HG03095 (cell line): ENCODE data around the gene GPR55.
A peak's percentile ranks its signal among the peaks of the same experiment; 100 is the strongest.

Source experiments
- ATAC-seq: cut with Tn5 transposase; IDR thresholded peaks from one replicate; pipeline ENCODE4 v1.9.1; 2021; ENCODE audit warnings: moderate library complexity; ENCODE audit not compliant: unreplicated experiment

GPR55 gene

DNA sequence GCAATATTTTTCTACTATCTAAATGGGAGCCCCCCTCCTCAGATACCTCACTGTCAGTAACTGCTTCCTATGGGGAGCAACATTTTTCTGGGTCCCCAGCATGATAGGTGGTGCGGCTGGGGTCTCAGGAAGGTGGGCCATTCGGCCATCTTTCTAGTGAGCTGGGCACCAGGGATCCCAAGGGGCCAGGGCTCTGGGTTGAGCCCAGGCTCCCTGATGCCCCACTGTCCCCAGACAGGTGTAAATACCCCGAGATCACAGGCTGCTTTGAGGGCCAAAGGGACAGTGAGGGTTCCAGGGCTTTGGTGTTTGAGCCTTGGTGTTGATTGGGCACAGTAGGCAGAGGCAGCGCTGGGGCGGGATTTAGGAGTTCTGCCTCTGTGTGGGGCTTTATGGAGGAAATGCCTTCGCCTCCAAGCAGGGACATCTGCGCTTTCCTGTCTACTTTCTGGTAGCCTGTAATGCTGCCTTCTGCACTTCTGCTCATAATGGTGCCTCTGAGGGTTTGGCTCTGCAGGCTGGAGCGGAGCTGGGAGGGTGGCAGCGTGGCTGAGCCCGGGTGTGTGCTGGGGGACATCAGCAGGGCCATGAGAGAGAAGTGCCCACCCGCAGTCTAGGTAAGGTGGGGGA lies 55.0 kb downstream of the GPR55 start:
- ATAC-seq, result no peak

- no peak for ATAC-seq
Observed at GRCh38 chr2:230868947-230869913, 55.8 kb downstream of the GPR55 start.

GRCh38 chr2:230868161-230868946 lies 56.7 kb downstream of the GPR55 start:
- no peak for ATAC-seq

GRCh38 chr2:230866756-230867523 lies 58.1 kb downstream of the GPR55 start:
- ATAC-seq, result no peak

DNA sequence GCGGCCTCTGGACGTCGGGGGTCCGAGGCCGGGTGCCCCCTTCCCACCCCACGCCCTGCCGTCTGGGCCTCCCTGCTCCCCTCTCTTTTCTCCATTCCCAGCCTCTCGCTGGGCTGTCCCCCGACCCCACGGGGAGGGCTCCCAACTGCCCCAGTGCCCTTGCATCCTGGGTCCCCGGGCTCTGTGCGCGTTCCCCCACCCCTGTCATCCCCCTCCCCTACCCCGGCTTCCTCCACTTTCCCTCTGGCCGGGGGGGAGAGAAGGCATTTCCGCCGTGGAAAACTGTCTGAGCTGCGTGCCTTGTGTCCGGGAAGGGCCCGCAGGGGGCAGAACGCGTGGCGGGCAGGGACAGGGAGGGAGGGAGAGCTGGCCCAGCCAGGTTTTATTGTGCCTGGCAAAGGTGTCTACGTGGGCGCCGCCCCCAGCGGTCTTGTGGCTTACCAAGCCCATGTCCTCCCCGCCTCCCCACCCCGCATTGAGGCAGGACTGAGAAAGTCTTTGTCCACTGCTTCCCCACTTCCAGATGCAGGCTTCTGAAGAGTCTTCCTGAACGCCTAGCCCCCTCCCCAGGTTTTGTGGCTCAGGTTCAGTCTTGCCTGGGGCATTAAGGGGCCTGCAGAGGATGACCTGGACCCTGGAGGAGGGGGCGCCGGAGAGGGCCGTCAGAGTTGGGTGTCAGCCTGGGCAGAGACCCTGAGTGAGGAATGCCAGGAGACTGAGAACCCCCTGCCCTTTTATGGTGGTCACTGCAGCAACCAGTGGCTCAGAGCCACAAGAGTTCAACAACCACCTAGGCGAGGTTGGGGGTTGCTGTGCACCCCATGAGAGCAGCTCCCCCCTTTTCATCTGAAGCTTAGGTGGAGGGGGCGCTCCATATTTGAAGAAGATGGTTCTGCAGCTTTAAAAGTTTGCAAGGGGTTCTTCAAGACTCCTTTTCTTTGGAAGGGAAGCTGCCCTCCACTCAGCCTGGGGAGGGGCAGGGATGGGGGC lies 59.0 kb downstream of the GPR55 start:
- no peak for ATAC-seq

DNA sequence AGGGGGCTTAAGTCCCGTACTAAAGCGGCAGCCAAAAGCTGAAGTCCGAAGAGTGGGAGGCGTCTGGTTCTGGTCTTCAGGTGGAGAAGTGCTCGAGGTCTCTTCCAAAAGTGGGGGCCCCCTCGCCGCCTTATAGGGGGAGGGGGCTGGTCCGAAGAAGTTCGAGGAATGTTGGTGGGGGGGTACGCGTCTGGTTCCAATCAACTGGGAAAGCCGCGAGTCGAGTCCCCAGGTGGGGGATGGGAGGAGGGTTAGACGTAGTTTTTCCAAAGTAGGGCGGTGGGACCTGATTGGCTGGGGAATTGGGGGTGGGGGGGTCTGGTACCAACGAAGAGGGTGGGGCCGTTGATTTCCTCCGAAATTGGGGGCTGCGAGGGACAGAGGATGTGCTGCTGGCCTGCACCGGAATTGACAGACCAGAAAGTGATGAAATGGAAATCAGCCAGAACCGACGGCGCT lies 59.7 kb downstream of the GPR55 start:
- ATAC-seq, result no peak

DNA sequence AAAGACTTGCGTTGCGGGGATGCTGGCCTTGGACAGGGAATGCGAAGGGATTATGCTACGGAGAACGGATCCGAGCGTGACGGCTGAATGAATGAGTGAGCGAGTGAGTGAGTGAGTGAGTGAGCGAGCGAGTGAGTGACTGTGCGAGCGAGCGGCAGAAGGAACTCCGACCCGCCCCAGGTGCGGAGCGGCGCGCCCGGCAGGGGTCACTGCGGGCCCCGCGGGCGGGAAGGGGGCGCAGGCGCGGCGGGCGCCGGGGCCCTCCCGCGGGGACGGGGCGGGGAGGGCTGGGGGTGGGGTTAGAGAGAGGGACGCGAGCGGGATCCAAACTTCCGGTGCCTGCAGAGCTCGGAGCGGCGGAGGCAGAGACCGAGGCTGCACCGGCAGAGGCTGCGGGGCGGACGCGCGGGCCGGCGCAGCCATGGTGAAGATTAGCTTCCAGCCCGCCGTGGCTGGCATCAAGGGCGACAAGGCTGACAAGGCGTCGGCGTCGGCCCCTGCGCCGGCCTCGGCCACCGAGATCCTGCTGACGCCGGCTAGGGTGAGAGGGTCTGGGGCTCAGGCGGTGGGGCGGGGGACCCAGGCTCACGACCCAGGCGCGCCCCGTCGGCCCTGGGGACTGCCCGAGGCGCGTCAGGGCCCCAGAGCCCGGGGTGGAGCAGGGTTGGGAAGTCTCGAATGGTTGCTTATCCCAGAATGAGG lies 60.3 kb downstream of the GPR55 start, which contains the start of gene ITM2C:
Gene ITM2C (plus strand): TSS at position 338 of the 702 bp plus-strand sequence. CDS start 84 bp downstream, at position 422.
- peak; percentile 64 for ATAC-seq

DNA sequence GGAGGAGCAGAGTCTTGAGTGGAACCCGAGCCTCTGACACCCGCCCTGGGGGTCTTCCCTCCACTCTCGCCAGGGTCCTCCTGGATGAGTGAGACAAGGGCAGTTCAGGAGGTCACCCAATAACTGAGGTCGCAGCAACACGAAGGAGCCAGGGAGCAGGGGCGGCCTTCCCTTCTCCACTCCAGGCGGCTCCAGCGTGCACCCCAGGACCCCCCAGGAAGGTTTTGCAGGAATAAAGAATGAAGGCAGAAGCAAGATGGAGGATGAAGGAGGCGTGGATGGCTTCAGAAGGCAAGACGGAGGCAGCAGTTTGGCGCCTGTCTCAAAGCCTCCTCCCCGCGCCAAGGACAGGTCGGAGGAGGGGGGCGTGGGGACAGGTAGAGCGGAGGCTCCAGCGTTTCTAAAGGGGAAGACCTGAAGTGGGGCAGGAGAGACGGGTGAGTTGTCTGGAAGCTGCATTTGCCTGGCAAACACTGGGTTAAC lies 60.9 kb downstream of the GPR55 start:
- ATAC-seq, result no peak

DNA sequence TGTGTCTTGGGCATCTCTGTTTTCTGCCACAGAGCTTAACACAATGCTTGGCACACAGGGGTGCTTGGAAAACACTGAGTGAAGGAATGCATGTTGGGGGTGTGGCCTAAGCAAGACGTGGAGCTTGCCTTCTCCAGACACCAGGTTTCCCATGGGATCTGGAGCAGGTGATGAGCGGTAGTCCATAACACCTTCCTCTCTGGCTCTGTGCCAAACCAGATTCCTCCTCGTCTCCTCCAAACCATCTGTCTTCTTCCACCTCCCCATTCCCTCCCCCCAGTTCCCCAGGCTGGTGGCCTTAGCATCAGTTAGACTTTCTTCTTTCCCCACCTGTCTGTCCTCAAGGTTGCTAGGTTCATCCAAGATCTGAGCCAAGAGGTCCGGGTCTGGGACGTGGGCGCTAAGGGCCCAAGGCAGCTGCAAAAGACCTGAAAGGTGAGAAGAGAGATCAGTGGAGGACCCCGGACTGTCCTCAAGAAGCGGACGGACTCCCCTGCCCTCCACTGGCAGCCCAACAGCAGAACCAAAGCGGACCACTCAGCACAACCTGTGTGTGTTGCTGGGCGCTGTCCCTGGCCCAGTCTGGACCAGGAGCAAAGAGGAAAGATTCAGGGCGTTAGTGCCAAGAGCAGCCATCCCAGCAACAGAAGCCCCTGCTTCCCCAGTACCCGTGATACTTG lies 61.5 kb downstream of the GPR55 start:
- ATAC-seq, result no peak

DNA sequence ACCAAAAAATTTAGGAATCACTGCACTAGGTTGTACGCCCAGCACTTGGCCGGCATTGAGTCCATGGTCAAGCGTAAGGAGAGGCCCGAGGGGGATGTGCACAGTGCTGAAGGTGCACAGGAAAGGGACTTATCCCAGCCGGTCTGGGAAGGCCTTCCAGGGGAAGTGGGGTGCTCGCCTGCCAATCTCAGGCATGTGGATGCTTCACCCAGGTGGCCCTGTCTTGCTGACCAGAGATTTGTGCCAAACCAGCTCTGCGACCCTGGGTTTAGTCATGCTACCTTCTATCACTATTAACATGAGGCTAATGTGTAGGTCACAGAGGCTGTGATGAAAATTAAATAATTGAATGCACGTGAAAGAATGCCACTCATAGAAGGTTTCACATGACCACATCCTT lies 62.0 kb downstream of the GPR55 start:
- ATAC-seq, result no peak

DNA sequence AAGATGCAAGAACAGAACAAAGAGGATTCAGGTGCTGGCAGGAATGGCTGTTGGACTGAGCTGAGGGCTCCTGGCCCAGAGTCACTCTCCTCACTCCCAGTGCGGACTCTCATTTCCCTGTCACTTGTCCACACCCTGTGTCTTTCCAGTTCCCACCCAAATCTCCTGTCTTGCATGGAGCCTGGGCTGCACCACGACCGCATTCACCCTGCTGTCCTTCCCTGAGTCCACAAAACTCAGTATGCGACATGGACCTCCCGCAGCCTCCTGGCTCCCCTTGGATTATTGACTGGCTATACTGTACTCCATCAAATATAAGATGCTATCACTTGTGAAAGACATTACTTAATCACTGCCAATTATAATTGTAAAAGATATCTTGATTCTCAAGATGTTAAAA lies 62.8 kb downstream of the GPR55 start:
- no peak for ATAC-seq

DNA sequence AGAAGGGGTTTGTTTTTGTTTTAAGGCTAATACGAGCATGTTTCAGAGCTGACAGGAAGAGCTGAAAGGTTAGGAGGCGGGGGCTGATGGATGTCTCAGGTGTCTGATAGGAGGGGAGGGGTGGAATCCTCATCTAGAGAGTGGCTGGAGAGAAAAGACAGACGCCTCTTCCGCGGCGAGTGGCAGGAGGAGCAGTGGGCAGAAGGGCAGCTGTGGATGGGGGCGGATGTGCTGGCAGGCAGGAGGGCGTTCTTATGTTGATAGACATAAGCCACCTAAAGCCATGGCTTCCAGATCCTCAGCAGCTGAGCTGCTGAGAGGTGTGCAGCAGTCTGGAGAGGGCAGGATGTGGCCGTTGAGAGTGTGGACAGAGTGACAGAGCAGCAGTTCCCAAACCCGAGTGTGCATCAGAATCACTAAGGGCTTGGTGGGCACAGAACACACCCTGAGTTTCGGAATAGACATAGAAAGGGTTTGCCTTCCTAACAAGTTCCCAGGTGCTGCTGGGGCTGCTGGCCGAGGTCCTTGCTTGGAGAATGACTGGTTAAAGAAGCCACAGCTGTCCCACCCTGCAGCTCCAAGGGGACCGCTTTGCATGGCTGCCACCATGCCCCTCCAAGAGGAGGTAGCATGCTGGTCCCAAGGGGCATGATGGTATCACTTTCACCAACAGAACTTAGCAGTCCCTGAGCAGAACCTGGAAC lies 63.3 kb downstream of the GPR55 start:
- ATAC-seq, result no peak
